Stromal cell of bone marrow (primary cell): Measurements from ENCODE around the gene CFAP99.
A peak's percentile ranks its signal among the peaks of the same experiment; 100 is the strongest.
"Not testable (repeated sequence)": the region's sequence is repeated elsewhere in the genome, so short reads cannot be mapped to it uniquely, and the experiment has no call there.

Source experiments
- DNase-seq: peaks from one replicate; pipeline ENCODE4 v3.0.0-alpha.2; 2012; ENCODE audit warnings: low read depth

Gene CFAP99

DNA sequence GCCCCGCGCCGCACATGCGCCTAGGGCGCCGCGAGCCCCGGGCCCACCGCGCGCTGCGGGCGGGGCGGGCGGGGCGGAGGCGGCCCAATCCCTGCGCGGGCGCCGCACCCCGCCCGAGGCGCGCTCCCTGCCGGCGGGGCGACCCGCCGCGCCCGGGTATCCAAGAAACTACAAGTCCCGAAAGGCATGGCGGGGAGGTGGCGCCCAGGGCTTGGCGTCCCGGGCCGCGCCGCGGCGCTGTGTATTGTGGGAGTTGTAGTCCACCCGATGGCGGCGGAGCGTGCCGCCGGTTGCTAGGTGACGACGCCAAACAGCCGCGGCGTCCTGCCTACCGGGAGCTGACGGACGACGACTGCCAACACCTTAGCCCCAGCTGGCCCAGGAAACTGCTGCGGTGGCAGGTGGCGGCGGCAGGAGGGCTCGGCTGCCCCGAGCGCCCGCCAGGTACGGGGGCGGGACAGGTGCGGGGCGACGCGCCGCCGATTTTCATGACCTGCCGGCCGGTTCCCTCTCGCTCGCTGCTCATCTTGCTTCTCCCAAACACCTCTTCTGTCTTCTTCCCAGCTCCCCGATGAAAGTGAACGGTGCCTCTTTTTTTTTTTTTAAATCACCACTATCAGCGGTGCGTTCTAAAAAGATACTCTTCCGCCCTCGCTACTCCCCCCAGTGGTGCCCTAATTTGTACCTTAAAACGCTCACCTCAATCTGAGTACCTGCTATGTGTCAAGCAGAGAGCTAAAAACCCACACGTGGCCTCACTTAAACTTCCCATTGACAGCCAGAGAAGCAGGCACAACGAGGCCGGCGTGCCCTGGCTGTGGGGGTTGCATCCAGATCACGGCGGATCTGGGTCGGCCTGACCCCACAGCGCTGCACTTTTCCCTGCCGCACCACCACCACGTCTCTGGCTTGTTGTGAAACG lies at the start of gene CFAP99:
Gene CFAP99, plus strand, starts transcription at position 306 of the 922 bp plus-strand sequence.
- DNase-seq: peak; percentile 93

DNA sequence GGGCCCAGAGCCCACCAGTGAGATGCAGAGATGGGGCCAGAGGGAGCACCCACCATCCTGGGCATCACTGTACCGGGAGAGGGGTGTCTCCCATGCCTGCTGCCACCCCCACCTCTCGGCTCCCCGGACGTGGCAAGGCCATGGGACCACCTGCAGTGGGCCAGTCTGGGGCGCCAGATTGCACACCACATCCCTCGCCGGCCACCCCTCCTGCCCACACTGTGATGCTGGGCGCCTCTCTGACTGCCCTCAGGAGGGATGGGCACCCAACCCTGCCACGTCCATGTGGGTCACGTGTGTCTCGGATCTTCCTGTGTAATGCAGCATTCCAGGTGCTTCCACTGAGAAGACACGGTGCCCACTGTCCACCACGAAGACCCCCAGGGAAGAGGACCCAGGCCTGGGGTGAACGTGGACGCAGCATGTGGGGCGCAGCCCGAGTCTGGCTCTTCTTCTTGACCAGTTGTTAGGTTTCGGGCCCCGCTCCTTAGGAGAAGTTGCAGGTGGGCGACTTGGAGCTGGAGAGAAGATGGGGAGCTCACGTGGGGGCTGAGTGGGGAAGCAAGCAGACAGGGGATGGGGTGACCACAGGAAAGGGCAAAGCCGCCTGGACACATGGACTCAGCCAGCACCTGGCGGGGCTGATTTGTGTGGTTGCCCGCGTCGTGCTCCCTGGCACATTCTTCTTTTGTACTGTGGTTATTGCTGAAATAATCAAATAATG lies 48.0 kb upstream of the CFAP99 start:
- no peak for DNase-seq

GRCh38 chr4:2371765-2372487 lies 46.8 kb upstream of the CFAP99 start:
- DNase-seq: no peak

- no peak for DNase-seq
Observed at GRCh38 chr4:2372488-2373030, 46.2 kb upstream of the CFAP99 start.

GRCh38 chr4:2373532-2373931 lies 45.2 kb upstream of the CFAP99 start:
- DNase-seq: no peak

- DNase-seq: no peak
Observed at GRCh38 chr4:2375427-2375826, 43.3 kb upstream of the CFAP99 start.

DNA sequence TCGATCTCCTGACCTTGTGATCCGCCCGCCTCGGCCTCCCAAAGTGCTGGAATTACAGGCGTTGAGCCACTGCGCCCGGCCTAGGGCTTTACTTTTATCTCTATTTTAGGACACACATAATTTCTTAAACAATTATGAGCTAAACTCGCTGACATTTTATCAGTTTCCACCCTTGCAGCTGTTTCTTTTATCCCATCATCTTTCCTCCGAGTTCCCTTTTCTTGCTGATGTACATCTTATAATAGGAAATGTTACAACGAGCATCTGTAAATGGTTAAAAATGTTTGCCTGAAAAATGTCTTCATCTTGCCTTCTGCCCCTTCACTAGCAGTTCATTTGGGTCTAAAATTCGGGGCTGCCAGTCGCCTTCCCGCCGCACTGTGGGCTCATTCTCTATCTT lies 41.5 kb upstream of the CFAP99 start:
- DNase-seq: no peak

DNA sequence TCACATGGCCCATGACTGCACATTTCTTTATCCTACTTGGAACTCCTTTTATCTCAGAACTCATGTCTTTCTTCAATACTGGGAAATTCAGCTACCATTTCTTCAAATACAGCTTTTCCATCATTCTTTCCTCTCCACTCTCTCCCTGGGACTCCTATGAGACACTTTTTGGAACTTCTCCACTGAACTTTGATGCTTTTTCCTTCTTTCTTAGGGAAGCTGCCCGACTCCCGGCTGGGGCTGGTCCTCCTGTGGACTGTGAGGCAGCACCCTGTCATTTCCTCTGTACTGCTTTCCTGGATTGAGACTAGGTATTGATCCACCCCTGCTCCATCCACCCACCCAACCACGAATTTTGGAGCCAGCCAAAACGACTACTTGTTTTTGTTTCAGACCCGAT lies 40.4 kb upstream of the CFAP99 start:
- peak; percentile 51 for DNase-seq

DNA sequence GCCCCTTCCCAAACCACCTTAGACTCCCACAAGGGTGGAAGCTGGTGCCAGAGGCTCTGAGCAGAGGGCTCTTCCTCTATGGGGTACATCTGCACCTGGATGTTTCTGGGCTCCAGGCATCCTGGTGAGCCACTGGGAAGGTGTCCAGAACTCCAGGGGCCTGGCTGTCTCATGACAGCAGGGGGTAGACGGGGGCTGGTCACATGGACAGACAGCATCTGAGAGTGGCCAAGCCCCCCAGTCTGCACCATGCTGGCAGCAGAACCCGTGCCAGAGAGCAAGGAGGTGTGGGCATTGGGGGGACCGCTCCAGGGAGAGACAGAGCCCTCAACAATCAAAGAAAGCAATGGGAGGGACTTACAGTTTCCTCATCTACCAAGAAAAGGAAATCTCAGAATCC lies 39.9 kb upstream of the CFAP99 start:
- DNase-seq: no peak

GRCh38 chr4:2380589-2380988 lies 38.2 kb upstream of the CFAP99 start:
- DNase-seq: not testable (repeated sequence)

- DNase-seq: not testable (repeated sequence)
Observed at GRCh38 chr4:2382769-2383202, 36.0 kb upstream of the CFAP99 start.

- not testable (repeated sequence) for DNase-seq
Observed at GRCh38 chr4:2383220-2383631, 35.5 kb upstream of the CFAP99 start.

- DNase-seq: no peak
Observed at GRCh38 chr4:2383760-2384159, 35.0 kb upstream of the CFAP99 start.

DNA sequence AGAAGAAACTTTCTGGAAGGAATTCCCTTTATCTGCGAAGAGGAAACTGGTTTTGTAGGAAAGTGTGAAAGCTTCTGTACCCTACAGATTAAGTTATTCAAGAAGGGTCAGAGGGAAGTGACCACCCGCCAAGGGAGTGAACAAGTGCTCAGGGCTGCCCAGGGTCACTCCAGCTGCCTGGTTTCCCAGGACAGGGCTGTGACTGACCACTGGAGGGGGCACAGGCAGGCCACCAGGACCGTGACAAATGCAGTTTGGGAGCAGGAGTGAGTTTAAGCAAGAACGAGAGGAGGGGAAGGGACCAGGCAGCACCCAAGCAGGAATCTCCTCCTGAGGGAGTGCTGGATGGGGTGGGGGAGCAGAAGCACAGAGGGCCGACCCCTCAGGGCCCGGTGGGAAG lies 34.5 kb upstream of the CFAP99 start:
- DNase-seq: no peak

DNA sequence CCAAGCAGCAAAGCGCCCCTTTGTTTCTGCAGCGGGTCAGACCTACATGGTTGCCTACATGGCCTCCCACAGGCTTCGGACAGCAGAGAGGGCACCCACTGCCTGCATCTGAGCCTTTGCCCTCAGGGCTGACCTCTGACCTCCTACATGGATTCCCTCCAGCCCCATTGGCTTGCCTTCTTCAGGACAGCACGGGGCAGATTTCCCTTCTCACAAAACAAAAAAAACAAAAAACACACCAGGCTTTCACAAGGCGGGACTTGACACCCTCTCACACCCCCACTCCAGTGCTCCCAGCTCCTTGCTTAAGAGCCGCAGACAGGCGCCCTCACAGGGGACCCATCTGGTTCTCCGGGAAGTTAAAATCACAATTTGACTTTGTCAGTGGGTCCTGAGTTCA lies 33.2 kb upstream of the CFAP99 start:
- DNase-seq: no peak

DNA sequence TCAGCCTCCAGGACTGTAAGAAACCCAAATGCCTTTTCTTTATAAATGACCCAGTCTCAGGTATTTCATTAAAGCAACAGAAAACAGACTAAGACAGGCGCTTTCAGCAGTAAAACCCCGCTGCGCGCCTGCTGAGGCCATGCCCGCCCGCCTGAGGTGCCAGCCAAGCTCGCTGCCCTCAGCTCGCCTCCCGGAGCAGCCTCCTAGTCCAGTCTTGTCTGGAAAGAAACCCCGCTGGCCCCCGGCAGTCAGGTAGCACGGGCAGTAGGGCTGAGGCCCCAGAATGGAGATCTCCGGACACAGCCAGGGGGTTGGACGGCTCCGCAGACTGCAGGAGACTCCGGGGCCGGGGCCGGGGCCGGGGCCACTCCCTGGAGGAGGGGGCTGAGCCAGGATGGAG lies 32.0 kb upstream of the CFAP99 start:
- DNase-seq: no peak

DNA sequence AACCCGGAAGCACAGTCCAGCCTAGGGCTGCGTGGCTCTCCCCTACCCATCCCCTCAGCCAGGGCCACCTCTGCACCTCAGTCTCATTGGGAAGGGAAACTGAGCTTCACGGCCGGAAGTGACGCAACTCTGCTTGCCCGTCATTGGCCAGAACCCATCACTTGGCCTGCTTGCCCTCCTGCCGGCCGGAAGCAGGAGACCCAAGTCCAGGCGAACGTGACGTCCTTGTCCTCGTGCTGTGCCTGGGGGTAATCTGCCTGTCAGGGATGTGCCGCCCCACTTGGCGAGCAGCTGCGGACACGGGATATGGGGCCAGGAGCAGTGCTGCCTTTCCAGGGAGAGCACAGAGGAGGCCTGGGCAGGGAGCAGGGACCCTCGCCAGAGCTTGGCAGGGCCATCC lies 31.5 kb upstream of the CFAP99 start:
- DNase-seq: no peak

- no peak for DNase-seq
Observed at GRCh38 chr4:2387829-2388228, 30.9 kb upstream of the CFAP99 start.

DNA sequence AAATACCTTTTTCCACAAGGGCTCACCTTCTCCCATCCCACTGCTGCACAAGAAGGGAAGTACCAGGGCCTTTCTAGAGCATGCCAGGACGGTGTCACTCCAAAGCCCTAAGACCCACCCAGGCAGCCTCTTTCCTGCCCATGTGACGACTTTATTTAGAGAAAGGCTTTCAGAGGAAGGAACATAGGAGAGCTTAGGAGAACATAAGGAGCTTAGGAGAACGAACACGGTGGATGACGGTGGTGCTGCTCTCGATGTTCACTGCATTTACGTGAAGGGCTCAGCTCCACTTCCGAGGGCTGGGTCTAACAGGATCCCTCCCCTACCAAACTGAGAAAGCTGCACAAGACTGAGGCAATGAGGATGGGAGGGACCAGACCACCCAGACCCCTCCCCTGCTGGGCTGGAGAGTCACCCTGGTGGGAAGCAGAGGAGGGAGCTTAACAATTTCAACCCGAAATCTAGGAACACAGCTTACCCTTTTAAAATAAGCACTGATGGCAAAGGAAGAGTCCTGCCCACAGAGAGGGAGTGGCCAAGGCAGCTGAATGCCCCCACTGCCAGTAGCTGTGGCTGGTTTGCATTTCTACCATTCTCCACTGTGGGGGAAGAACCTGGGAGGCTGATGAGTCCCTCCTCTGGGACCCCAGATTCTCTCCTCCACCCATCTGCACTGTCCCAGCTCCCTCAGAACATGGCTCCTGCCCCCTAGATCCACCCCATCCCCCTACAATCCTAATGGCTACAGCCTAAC lies 30.1 kb upstream of the CFAP99 start:
- DNase-seq: no peak

DNA sequence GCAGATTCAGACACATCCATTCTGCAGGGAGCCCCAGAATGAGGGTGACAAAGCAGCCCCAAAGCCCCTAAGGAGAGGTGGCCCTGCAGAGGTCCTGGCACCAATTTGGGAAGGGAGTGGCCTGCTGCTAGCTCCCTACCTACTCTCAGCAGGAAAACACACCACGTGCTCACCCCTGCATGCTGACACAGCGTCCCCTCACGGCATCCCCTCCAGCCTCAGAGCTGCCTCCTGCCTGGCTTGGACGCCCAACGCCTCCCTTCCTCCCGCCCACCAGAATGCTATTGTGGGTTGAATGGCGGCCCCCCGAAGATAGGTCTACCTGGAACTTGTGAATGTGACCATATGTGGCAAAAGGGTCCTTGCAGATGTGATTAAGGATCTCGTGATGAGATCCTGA lies 29.1 kb upstream of the CFAP99 start:
- DNase-seq: no peak

DNA sequence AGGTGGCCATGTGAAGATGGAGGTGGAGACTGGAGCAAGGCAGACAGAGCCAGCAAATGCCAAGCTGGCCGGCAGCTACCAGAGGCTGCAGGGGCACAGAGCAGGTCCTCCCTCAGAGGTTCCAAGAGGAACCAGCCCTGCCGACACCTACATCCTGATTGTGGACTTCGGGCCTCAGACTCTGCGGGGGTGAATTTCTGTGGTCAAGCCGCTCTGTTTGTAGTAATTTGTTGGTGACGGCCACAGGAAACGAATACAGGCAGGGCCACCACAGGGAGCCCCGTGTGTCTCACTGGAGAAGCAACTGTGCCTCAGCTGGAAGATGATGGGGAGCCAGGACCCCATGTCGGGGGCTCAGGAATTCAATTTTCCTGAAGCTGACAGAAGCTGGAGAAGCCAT lies 28.6 kb upstream of the CFAP99 start:
- DNase-seq: no peak
